NT2/D1 (cell line): ENCODE measurements around the gene ADAM22.

Experiments used
- DNase-seq: peaks from one replicate; pipeline ENCODE4 v3.0.0-alpha.2; 2011; ENCODE audit warnings: low read depth, low spot score
- H3K27me3 ChIP-seq: 2 replicates; pipeline ENCODE4 v1.6.0; 2011; ENCODE audit warnings: mild to moderate bottlenecking; ENCODE audit not compliant: insufficient read length, insufficient read depth
- H3K36me3 ChIP-seq: 2 replicates; pipeline ENCODE4 v1.6.1; 2011; ENCODE audit warnings: mild to moderate bottlenecking, low read length, mixed read lengths; ENCODE audit not compliant: insufficient read depth, insufficient read length
- H3K4me1 ChIP-seq: 2 replicates; pipeline ENCODE4 v1.5.1; 2011; ENCODE audit not compliant: insufficient read depth, insufficient read length
- H3K4me3 ChIP-seq: 2 replicates; pipeline ENCODE4 v1.5.1; 2011; ENCODE audit warnings: low read depth; ENCODE audit not compliant: insufficient read length
- H3K9ac ChIP-seq: 2 replicates; pipeline ENCODE4 v1.6.0; 2011; ENCODE audit warnings: low read depth; ENCODE audit not compliant: insufficient read length
- H3K9me3 ChIP-seq: 2 replicates; pipeline ENCODE4 v1.5.1; 2011; ENCODE audit warnings: mild to moderate bottlenecking, low read length; ENCODE audit not compliant: insufficient read depth
- SUZ12 ChIP-seq: IDR thresholded peaks from 2 replicates; pipeline ENCODE4 v1.6.1; 2011; ENCODE audit not compliant: insufficient read length, insufficient read depth; ENCODE audit errors: extremely low read depth
- YY1 ChIP-seq: IDR thresholded peaks from 2 replicates; pipeline ENCODE4 v1.6.1; 2011; ENCODE audit not compliant: insufficient read length, insufficient read depth
- ZNF274 ChIP-seq: IDR thresholded peaks from 2 replicates; pipeline ENCODE4 v1.6.1; 2011; ENCODE audit warnings: mild to moderate bottlenecking, low read depth, low read length

Gene ADAM22

GRCh38 chr7:88091988-88092675 is 158.1 kb downstream of the ADAM22 start:
- no peak for DNase-seq
- H3K9me3 ChIP-seq = no peaks in the 10 kb centered on the region
- no peak overlapping the region for H3K4me3 ChIP-seq
- H3K27me3 ChIP-seq = no peaks in the 10 kb centered on the region
- H3K4me1 ChIP-seq = no peaks in the 10 kb centered on the region
- H3K36me3 ChIP-seq = no peaks in the 10 kb centered on the region
- TF ChIP-seq YY1 (no peak), ZNF274 (no peak), SUZ12 (no peak)
- H3K9ac ChIP-seq = no peak overlapping the region

GRCh38 chr7:88092676-88092999 is 158.6 kb downstream of the ADAM22 start:
- H3K4me3 ChIP-seq = no peak overlapping the region
- H3K4me1 ChIP-seq = no peaks in the 10 kb centered on the region
- TF ChIP-seq YY1 (no peak), SUZ12 (no peak), ZNF274 (no peak)
- no peaks in the 10 kb centered on the region for H3K9me3 ChIP-seq
- H3K36me3 ChIP-seq = no peaks in the 10 kb centered on the region
- H3K9ac ChIP-seq = no peak overlapping the region
- DNase-seq = no peak
- no peaks in the 10 kb centered on the region for H3K27me3 ChIP-seq

GRCh38 chr7:88101769-88102168 is 167.7 kb downstream of the ADAM22 start:
- Histone ChIP-seq H3K9ac (no peak overlapping the region), H3K36me3 (no peaks in the 10 kb centered on the region), H3K9me3 (no peaks in the 10 kb centered on the region), H3K4me1 (no peaks in the 10 kb centered on the region), H3K4me3 (no peak overlapping the region), H3K27me3 (no peaks in the 10 kb centered on the region)
- DNase-seq = no peak
- TF ChIP-seq ZNF274 (no peak), SUZ12 (no peak), YY1 (no peak)

- Histone ChIP-seq H3K36me3 (no peaks in the 10 kb centered on the region), H3K4me1 (no peaks in the 10 kb centered on the region), H3K9ac (no peak overlapping the region), H3K4me3 (no peak overlapping the region), H3K27me3 (no peaks in the 10 kb centered on the region), H3K9me3 (no peaks in the 10 kb centered on the region)
- DNase-seq = no peak
- TF ChIP-seq YY1 (no peak), ZNF274 (no peak), SUZ12 (no peak)
Observed at GRCh38 chr7:88102675-88103074, 168.6 kb downstream of the ADAM22 start.

GRCh38 chr7:88104732-88105131 is 170.7 kb downstream of the ADAM22 start:
- no peaks in the 10 kb centered on the region for H3K4me1 ChIP-seq
- H3K27me3 ChIP-seq = no peaks in the 10 kb centered on the region
- no peaks in the 10 kb centered on the region for H3K36me3 ChIP-seq
- H3K9ac ChIP-seq = no peak overlapping the region
- no peaks in the 10 kb centered on the region for H3K9me3 ChIP-seq
- no peak for DNase-seq
- TF ChIP-seq ZNF274 (no peak), SUZ12 (no peak), YY1 (no peak)
- H3K4me3 ChIP-seq = no peak overlapping the region

GRCh38 chr7:88105231-88105630 is 171.2 kb downstream of the ADAM22 start:
- TF ChIP-seq YY1 = no peak
- TF ChIP-seq ZNF274 = no peak
- no peak for TF ChIP-seq SUZ12
- H3K36me3 ChIP-seq = no peaks in the 10 kb centered on the region
- H3K9ac ChIP-seq = no peak overlapping the region
- H3K9me3 ChIP-seq = no peaks in the 10 kb centered on the region
- no peaks in the 10 kb centered on the region for H3K4me1 ChIP-seq
- H3K4me3 ChIP-seq = no peak overlapping the region
- no peak for DNase-seq
- no peaks in the 10 kb centered on the region for H3K27me3 ChIP-seq

- TF ChIP-seq SUZ12 (no peak), ZNF274 (no peak), YY1 (no peak)
- Histone ChIP-seq H3K36me3 (no peaks in the 10 kb centered on the region), H3K9me3 (no peaks in the 10 kb centered on the region), H3K9ac (no peak overlapping the region), H3K4me3 (no peak overlapping the region), H3K27me3 (no peaks in the 10 kb centered on the region), H3K4me1 (no peaks in the 10 kb centered on the region)
- no peak for DNase-seq
Observed at GRCh38 chr7:88106434-88106833, 172.4 kb downstream of the ADAM22 start.
